ENCODE results near the gene ABCA4.
"Not testable (repeated sequence)": the region's sequence is repeated elsewhere in the genome, so short reads cannot be mapped to it uniquely, and the experiment has no call there.

The ABCA4 gene

GRCh38 chr1:93947002-93947686 is 173.8 kb downstream of the ABCA4 start:
- H3K4me1 Mint-ChIP-seq (ENCODE audit: low read depth); H3K27ac Mint-ChIP-seq; H3K4me3 Mint-ChIP-seq; intact Hi-C loops (cut with micrococcal nuclease); H3K27me3 Mint-ChIP-seq; H3K36me3 Mint-ChIP-seq (ENCODE audit: low read depth): not testable (repeated sequence)
- H3K9me3 Mint-ChIP-seq, result peaks cover 19% of the 10 kb centered on the region

Measured in dendritic cell treated with granulocyte-macrophage colony-stimulating factor and Interleukin-4, amounts not matched to agents 40 ng/mL and 50 ng/mL, for 4 days (primary cell).